Activated CD8-positive, alpha-beta T cell treated with anti-CD3 and anti-CD28 coated beads, Interleukin-2, amount 10 ng/mL, durations not matched to agents 7 days and 5 days (primary cell): Measurements from ENCODE around the gene ENTPD6. TPM values are rescaled to one million over a fixed set of nuclear protein-coding genes. Genes with fewer than 3 reads are reported as not detected.
"Not testable (repeated sequence)": the region's sequence is repeated elsewhere in the genome, so short reads cannot be mapped to it uniquely, and the experiment has no call there.

Source experiments
- ATAC-seq: fragments of 150-1000 bp; cut with Tn5 transposase; one replicate; pipeline ENCODE4 v1.10.0; 2021; ENCODE audit warnings: moderate library complexity
- CTCF ChIA-PET: fragments of 350-600 bp; sonication (Branson Sonifier 250); formaldehyde crosslinking; loops from one replicate; lab custom pipeline; 2021; ENCODE audit warnings: antibody characterized with exemption; lab: Charles Lee
- POLR2A ChIA-PET: fragments of 350-600 bp; sonication (Branson Sonifier 250); formaldehyde crosslinking; loops from one replicate; lab custom pipeline; 2021; ENCODE audit warnings: antibody characterized with exemption; lab: Charles Lee
- DNase-seq: peaks from one replicate; pipeline ENCODE4 v3.0.0-alpha.2; 2020
- H3K27ac Mint-ChIP-seq: one replicate; pipeline ENCODE4 v1.8.0; 2021; ENCODE audit warnings: mild to moderate bottlenecking, mixed read lengths
- H3K27me3 Mint-ChIP-seq: one replicate; pipeline ENCODE4 v1.8.0; 2021; ENCODE audit warnings: low read depth, mixed read lengths
- H3K36me3 Mint-ChIP-seq: one replicate; pipeline ENCODE4 v1.8.0; 2021; ENCODE audit warnings: low read depth, mixed read lengths
- H3K4me1 Mint-ChIP-seq: one replicate; pipeline ENCODE4 v1.8.0; 2021; ENCODE audit warnings: low read depth, mixed read lengths
- H3K4me3 Mint-ChIP-seq: one replicate; pipeline ENCODE4 v1.8.0; 2021; ENCODE audit warnings: mild to moderate bottlenecking, mixed read lengths
- H3K9me3 Mint-ChIP-seq: one replicate; pipeline ENCODE4 v1.8.0; 2022; ENCODE audit warnings: mixed read lengths; ENCODE audit not compliant: insufficient read depth
- total RNA-seq, 2 experiments: library from RNA; stranded (reverse); gene quantifications; one replicate each; pipeline ENCODE4 v1.2.3, GENCODE V29; 2021

Gene ENTPD6
- total RNA-seq, 2 experiments from 2014 or later, result 31.9 TPM

DNA sequence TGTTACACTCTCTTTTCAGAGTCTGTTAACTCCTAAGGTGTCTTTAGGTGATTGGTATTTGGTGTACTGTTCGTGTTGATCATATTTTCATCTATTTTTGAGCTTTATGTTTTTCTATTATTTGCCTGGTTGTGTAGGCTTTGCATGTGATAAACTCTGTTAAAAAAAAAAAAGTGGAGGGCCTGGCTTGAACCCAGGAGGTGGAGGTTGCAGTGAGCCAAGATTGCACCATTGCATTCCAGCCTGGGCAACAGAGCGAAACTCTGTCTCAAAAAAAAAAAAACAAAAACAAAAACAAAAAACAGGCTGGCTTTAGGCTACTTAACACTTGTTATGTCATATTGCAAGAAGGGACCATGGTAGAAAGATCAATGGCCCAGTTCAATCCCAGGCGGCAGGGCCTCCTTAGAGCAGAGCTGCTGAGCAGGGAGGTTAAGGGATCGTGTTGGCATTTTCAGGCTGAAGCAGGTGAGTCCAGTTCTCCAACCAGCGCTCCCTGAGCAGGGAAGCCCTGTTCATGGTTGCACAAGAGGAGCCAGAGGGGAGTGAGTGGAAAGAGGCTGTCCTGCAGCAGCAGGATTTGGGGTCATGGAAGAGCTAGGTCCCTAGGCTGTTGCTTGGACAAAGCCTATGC is 60.8 kb downstream of the ENTPD6 start:
- DNase-seq (no peak), ATAC-seq (no peak)
- Mint-ChIP-seq H3K36me3 (peaks cover 28% of the 10 kb centered on the region), H3K4me3 (no peak overlapping the region), H3K9me3 (no peaks in the 10 kb centered on the region), H3K27ac (no peak overlapping the region), H3K4me1 (peaks cover 47% of the 10 kb centered on the region), H3K27me3 (no peaks in the 10 kb centered on the region)
- ChIA-PET CTCF (interaction anchor here (0.8 to 5.7 kb wide), 2 partner anchors 9 to 151 kb away, joined by 3 to 23 read pairs; partner anchors contain the start of genes GINS1 and PYGB), POLR2A (interaction anchor here (1.3 kb wide), 1 partner anchor 8 kb away, joined by 6 read pairs; the partner anchor contains the start of gene PYGB)

DNA sequence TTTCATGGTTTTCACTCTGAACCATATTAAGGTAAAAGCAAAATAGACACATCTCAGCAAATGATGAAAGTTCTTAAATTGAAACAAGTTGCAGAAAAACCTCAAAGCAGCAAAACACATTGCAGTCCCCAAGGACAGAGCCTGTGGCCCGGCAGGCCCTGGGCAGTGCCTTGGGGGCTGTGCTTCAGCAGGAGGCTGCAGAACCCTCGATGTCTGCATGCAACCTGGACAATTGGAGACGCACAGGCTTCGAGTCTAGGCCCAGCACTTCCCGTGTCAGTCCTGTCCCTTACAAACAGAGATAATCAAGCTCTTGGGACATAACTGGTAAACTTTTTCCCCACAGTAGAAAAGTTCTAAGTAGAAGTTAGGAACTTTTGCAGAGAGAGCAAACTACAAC is 61.6 kb downstream of the ENTPD6 start:
- POLR2A ChIA-PET, result interaction anchor here (1.3 kb wide), 1 partner anchor 9 kb away, joined by 6 read pairs; the partner anchor contains the start of gene PYGB
- no peak for ATAC-seq
- peaks cover 34% of the 10 kb centered on the region for H3K36me3 Mint-ChIP-seq
- H3K27ac Mint-ChIP-seq, result no peak overlapping the region
- no peak overlapping the region for H3K4me3 Mint-ChIP-seq
- CTCF ChIA-PET, result interaction anchor here (0.8 to 5.7 kb wide), 2 partner anchors 10 to 150 kb away, joined by 3 to 23 read pairs; partner anchors contain the start of genes GINS1 and PYGB
- no peaks in the 10 kb centered on the region for H3K27me3 Mint-ChIP-seq
- H3K4me1 Mint-ChIP-seq, result peaks cover 41% of the 10 kb centered on the region
- H3K9me3 Mint-ChIP-seq, result no peaks in the 10 kb centered on the region
- DNase-seq, result no peak

DNA sequence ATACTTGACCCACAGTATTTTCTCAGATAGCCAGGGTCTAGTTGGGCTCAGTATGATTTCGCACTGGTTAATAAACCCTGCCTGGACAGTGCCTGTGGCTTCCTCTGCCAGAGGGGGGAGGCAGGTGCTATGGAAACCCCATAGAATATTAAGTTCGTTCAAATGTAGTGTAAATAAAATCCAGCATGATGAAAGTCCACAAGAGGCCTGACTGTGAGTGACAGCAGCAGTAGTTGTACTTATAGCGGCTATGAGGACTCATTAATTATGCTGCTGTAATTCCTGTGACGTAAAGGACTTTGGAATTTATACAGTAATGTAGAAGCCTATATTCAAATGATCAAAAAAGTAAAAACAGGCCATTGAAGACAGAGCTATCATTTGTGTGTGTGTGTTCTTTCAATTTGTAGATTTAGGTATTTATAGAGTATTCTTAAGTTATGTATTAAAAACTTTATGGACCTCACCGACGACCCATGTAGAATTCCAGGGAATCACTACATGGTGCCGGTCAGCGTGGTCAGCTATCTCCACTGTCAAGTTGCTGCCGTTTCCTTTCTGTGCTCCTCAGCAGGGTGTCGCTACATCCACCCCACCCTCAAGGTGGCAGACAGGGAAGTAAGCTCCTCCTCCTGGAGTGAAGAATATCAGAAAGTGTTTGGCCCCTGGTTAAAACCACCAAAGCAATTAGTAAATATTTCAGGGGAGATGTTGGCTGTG is 62.4 kb downstream of the ENTPD6 start:
- ChIA-PET CTCF (interaction anchor here (1.2 to 5.7 kb wide), 2 partner anchors 10 to 283 kb away, joined by 3 to 23 read pairs; partner anchors contain the start of gene PYGB), POLR2A (interaction anchor here (1.3 kb wide), 1 partner anchor 10 kb away, joined by 6 read pairs; the partner anchor contains the start of gene PYGB)
- no peak overlapping the region for H3K27ac Mint-ChIP-seq
- no peaks in the 10 kb centered on the region for H3K9me3 Mint-ChIP-seq
- no peaks in the 10 kb centered on the region for H3K27me3 Mint-ChIP-seq
- ATAC-seq (no peak), DNase-seq (no peak)
- peaks cover 37% of the 10 kb centered on the region for H3K4me1 Mint-ChIP-seq
- H3K4me3 Mint-ChIP-seq, result no peak overlapping the region
- H3K36me3 Mint-ChIP-seq, result peaks cover 39% of the 10 kb centered on the region

DNA sequence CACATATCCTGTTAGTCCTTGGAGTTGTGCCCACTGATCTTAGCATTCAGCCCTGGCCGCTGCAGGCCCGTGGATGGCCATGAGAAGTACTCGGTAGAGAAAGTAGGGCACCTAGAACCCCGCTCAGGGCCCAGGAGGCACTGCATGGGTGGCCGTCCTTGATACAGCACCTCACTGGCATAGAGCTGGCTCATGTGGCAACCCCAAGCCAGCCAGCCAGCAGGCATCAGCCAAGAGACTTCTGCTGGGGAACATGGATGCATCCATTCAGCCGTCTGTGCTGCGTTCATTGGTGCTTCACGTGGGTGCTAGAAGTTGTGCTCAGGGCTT is 62.9 kb downstream of the ENTPD6 start:
- no peaks in the 10 kb centered on the region for H3K9me3 Mint-ChIP-seq
- ATAC-seq, result no peak
- H3K27ac Mint-ChIP-seq, result no peak overlapping the region
- POLR2A ChIA-PET, result no interaction called here
- H3K27me3 Mint-ChIP-seq, result no peaks in the 10 kb centered on the region
- peaks cover 43% of the 10 kb centered on the region for H3K36me3 Mint-ChIP-seq
- DNase-seq, result no peak
- no peak overlapping the region for H3K4me3 Mint-ChIP-seq
- peaks cover 35% of the 10 kb centered on the region for H3K4me1 Mint-ChIP-seq
- CTCF ChIA-PET, result interaction anchor here (1.2 to 5.7 kb wide), 2 partner anchors 11 to 282 kb away, joined by 3 to 23 read pairs; partner anchors contain the start of gene PYGB

DNA sequence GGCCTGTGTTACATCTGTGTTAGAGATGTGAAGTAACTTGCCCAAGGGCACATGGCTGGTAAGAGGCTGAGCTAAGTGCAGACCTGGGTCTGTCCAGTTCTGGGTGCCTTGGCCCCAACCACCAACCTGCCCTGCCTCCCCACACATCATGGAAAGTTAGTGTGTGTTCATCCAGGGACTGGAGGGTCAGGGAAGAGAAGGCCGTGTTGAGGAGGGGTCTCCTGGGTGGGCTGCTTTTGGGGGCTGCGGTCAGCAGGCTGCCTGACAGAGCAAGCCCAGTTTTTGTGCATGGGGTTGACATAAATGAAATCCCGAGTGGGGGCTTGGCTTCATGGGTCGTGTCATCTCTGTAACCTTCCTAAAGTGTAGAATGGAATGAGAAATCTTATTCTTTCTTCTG is 63.3 kb downstream of the ENTPD6 start:
- no peak overlapping the region for H3K27ac Mint-ChIP-seq

DNA sequence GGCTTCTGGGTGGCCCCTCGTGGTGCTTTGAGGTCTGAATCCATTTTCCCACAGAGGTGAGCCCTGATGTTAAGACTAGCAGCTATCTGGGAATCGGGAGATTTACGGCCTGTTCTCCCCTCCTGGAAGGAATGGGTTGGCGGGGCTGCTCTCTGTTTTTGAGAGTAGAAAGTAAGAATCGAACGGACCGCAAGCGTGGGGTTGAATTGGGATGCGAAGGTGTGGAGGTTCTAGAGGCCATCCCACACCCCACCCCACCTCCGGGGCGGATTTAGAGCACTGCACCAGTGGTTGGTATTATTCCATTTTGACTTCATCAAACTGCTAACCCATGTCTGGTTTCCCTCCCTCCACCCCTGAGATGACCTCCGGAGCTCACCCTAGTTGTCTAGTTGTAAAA is 63.8 kb downstream of the ENTPD6 start:
- POLR2A ChIA-PET, result interaction anchor here (0.6 kb wide), 1 partner anchor 179 kb away, joined by 3 read pairs; no protein-coding TSS in a partner anchor
- Mint-ChIP-seq H3K4me3 (peak overlapping the region; percentile 39), H3K9me3 (no peaks in the 10 kb centered on the region), H3K36me3 (peaks cover 44% of the 10 kb centered on the region), H3K4me1 (peaks cover 33% of the 10 kb centered on the region), H3K27ac (peak overlapping the region; percentile 77), H3K27me3 (no peaks in the 10 kb centered on the region)
- CTCF ChIA-PET, result interaction anchor here (1.8 to 5.7 kb wide), 3 partner anchors 8 to 37 kb away, joined by 6 to 23 read pairs (median 15); partner anchors contain the start of gene PYGB
- DNase-seq, result no peak
- ATAC-seq, result peak; percentile 46

More for the DNA sequence above, 63.3 kb downstream of the ENTPD6 start:
- CTCF ChIA-PET, result interaction anchor here (1.2 to 5.7 kb wide), 2 partner anchors 11 to 282 kb away, joined by 3 to 23 read pairs; partner anchors contain the start of gene PYGB
- no peak for DNase-seq
- H3K9me3 Mint-ChIP-seq, result no peaks in the 10 kb centered on the region
- POLR2A ChIA-PET, result no interaction called here
- no peak overlapping the region for H3K4me3 Mint-ChIP-seq
- H3K4me1 Mint-ChIP-seq, result peaks cover 33% of the 10 kb centered on the region
- ATAC-seq, result no peak
- H3K36me3 Mint-ChIP-seq, result peaks cover 41% of the 10 kb centered on the region
- H3K27me3 Mint-ChIP-seq, result no peaks in the 10 kb centered on the region

DNA sequence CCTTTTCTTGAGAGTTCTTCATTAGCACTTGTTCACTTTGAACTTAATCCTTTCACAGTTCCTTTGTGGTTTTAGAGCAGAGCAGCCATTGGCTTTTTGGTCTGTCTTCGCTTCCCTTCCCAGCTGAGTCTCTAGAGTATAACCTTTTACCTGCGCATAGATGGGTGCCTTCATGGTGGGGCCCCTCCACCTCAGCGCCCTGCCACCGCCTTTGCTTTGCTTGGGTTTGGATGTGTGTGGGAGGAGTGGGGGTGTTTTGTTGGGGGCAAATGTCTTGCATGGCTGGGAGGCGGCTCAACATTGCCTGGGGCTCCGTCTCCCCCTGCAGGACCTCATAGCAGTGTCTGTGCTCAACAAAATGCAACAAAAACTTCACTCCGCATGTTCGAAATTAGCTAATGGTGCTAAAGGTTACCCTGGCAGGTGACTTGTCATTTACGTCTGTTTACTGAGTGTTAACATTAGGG is 64.3 kb downstream of the ENTPD6 start:
- Mint-ChIP-seq H3K4me1 (peaks cover 33% of the 10 kb centered on the region), H3K27ac (peak overlapping the region; percentile 77), H3K4me3 (peak overlapping the region; percentile 39), H3K9me3 (no peaks in the 10 kb centered on the region), H3K36me3 (peaks cover 44% of the 10 kb centered on the region), H3K27me3 (no peaks in the 10 kb centered on the region)
- DNase-seq, result no peak
- peak; percentile 59 for ATAC-seq
- ChIA-PET POLR2A (interaction anchor here (0.6 to 1.3 kb wide), 3 partner anchors 12 to 180 kb away, joined by 3 to 4 read pairs (median 3); partner anchors contain the start of gene PYGB), CTCF (interaction anchor here (0.9 to 5.7 kb wide), 4 partner anchors 9 to 266 kb away, joined by 6 to 23 read pairs (median 10); partner anchors contain the start of gene PYGB)

DNA sequence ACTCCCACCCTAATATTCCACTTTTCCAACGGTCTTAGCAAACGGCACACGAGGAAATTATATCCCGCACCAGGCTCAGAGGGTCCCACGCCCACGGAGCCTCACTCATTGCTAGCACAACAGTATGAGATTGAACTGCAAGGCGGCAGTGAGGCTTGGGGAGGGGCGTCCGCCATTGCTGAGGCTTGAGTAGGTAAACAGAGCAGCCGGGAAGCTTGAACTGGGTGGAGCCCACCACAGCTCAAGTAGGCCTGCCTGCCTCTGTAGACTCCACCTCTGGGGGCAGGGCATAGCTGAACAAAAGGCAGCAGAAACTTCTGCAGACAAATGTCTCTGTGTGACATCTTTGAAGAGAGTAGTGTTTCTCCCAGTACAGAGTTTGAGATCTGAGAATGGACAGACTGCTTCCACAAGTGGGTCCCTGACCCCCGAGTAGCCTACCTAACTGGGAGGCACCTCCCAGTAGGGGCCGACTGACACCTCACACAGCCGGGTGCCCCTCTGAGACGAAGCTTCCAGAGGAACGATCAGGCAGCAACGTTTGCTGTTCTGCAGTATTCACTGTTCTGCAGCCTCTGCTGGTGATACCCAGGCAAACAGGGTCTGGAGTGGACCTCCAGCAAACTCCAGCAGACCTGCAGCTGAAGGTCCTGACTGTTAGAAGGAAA is 65.4 kb downstream of the ENTPD6 start:
- POLR2A ChIA-PET, result interaction anchor here (0.6 to 1.3 kb wide), 4 partner anchors 13 to 418 kb away, joined by 3 to 4 read pairs (median 3); partner anchors contain the start of gene PYGB
- not testable (repeated sequence) for DNase-seq, H3K27me3 Mint-ChIP-seq, ATAC-seq, H3K9me3 Mint-ChIP-seq, H3K27ac Mint-ChIP-seq
- Mint-ChIP-seq H3K36me3 (peaks cover 44% of the 10 kb centered on the region), H3K4me1 (peaks cover 33% of the 10 kb centered on the region), H3K4me3 (peak overlapping the region; percentile 8)
- CTCF ChIA-PET, result interaction anchor here (0.9 to 5.7 kb wide), 4 partner anchors 10 to 267 kb away, joined by 6 to 23 read pairs (median 10); partner anchors contain the start of gene PYGB

DNA sequence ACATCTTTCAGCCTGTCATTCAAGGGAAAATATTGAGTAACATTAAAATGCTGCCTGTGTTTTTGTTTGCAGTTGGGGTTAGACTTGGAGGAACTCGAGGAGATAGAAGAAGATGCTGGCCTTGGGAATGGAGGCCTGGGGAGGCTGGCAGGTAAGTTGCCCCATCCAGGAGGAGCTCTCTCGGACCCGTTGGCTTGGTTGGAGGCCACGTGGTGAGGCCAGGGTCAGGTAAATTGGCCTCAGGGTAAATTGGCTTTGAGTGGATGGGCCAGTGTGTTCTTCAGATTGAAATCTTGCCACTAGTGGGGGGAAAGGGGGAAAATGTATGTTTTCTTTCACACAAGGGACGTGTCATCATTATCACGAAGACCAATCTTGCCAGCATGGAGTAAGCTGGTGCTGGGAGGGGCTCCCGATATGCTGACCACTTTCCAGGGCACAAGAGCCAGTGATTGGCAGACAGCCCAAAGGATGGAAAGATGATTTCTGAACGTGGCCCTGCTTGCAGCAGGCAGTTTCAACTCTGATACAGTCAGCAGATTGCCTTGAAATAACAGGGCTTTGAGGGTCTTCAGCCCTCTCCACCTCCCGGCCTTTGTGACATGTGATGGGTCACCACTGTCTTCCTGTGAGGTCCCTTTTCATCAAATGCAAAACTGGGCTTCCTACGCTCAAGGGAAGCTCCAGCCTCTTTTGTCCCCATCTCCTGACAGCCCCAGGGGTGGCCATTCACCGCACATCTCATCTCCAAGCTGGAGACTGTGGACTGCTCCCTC is 73.7 kb downstream of the ENTPD6 start:
- Mint-ChIP-seq H3K27me3 (no peaks in the 10 kb centered on the region), H3K27ac (no peak overlapping the region), H3K4me3 (no peak overlapping the region), H3K9me3 (no peaks in the 10 kb centered on the region), H3K36me3 (peaks cover 16% of the 10 kb centered on the region), H3K4me1 (no peaks in the 10 kb centered on the region)
- ChIA-PET POLR2A (no interaction called here), CTCF (interaction anchor here (1.0 kb wide), 1 partner anchor 275 kb away, joined by 4 read pairs; no protein-coding TSS in a partner anchor)
- DNase-seq (no peak), ATAC-seq (no peak)

DNA sequence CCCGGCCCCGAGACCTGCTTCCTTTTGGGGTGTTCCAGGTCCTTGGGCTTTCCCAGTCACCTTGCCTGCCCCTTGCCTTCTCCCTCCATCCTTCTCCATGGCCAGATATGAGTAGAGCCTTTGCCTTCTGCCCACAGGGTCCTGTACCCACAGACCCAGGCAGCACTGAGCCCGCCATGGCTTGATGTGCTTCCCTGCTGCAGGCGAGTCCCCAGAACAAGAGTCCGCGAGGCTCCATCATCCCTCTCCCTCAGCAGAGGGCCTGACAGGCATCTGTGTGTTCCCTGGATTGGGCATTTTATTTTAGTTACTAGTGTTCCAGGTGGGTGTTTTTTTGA is 74.3 kb downstream of the ENTPD6 start:
- no peak overlapping the region for H3K27ac Mint-ChIP-seq
- H3K4me1 Mint-ChIP-seq, result no peaks in the 10 kb centered on the region
- H3K4me3 Mint-ChIP-seq, result no peak overlapping the region
- ChIA-PET CTCF (interaction anchor here (1.0 kb wide), 1 partner anchor 276 kb away, joined by 4 read pairs; no protein-coding TSS in a partner anchor), POLR2A (no interaction called here)
- no peak for DNase-seq
- H3K9me3 Mint-ChIP-seq, result no peaks in the 10 kb centered on the region
- no peak for ATAC-seq
- no peaks in the 10 kb centered on the region for H3K27me3 Mint-ChIP-seq
- peaks cover 15% of the 10 kb centered on the region for H3K36me3 Mint-ChIP-seq
